CD4-positive, alpha-beta T cell treated with Interferon alpha-2 for 1 hour (primary cell): ENCODE data around the gene PNPLA6.
A peak's percentile ranks its signal among the peaks of the same experiment; 100 is the strongest.

Source experiments
- DNase-seq, 2 donors: peaks; one replicate each; pipeline ENCODE4 v3.0.0-alpha.2; 2020 to 2022

The PNPLA6 gene

DNA sequence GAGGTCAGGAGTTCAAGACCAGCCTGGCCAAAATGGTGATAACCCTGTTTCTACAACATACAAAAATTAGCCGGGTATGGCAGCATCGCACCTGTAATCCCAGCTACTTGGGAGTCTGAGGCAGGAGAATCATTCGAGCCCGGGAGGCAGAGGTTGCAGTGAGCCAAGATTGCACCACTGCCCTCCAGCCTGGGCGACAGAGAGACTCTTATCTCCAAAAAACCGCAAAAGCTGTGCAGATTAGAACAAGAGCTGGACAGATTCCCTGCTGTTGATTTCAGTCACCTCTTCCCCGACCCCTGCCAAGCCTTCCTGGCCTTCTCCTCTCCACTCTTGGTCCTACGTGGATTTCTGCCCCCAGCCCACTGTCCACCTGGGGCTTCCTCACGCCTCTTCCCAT lies 68.4 kb downstream of the PNPLA6 start:
- no peak for DNase-seq

DNA sequence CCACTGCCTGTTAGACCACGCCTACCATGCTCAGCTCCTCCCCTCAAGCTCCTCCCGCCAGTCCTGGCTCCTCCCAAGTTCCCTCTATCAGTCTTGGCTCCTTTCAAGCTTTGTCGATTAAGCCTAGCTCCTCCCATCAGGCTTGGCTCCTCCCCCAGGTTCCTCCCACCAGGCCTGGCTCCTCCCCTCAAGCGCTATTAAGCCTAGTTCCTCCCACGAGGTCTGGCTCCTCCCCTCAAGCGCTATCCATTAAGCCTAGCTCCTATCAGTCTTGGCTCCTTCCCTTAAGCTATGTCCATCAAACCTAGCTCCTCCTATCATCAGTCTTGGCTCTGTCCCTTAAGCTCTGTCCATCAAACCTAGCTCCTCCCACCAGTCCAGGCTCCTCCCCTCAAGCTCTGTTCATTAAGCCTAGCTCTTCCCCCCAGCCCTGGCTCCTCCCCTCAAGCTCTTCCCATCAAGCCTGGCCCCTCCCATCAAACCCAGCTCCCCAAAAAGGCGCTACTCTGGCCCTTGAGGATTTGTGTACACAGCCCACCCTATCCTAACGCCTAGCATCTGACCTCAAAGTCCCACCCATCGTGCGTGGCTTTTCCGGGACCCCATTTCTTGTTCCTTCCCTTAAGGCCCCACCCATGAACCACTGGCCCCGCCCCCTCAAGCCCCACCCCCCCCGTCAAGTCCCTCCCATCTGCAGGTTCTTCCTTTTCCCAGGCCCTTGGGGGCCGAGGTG lies 70.1 kb downstream of the PNPLA6 start:
- peak; percentile 17 to 38 for DNase-seq

DNA sequence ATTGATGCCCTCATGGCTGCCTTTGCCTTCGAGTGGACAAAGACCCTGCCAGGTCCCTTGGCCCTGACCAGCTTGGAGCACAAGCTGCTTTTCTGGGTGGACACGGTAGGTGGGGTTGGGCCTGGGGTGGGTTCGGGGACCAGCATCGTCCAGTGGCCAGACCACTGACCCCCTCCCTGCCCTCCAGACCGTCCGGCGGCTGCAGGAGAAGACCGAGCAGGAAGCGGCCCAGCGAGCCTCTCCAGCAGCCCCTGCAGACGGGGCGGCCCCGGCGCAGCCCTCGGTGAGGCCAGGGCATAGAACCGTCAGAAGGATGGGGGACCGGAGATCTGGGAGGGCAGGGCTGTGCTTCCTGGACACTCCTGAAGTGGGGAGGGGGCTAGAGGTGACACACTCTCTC lies 70.8 kb downstream of the PNPLA6 start:
- no peak for DNase-seq

DNA sequence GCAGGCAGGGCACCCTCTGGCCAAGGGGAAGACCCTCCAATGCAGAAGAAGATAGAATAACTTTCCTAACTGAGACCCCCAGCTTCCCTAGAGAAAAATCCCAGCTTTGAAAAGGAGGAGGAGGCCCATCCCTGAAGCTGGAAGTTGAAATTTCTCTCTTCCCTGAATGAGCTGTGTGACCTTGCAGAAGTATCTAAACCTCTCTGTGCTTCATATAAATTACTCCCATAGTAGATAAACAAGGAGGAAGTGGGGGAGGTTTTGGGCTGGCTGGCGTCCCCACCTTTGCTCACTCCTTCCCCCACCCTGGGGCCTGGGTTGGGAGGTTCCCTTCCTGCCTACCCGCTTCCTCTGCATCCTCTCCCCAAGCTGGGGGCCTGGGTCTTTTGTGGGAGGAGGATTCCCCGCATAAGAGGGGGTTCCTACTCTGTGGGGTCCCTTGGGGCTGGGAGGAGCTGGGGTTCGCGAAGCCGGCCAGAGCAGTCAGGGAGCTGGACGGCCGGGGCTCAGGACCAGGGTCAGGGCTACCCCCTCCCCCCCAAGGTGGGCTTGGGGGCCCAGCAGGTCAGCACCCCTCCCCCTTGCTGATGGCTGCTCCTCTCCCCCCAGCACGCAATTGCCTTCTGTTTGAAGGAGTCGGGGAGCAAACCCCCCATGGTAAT lies 71.8 kb downstream of the PNPLA6 start:
- DNase-seq, result no peak

DNA sequence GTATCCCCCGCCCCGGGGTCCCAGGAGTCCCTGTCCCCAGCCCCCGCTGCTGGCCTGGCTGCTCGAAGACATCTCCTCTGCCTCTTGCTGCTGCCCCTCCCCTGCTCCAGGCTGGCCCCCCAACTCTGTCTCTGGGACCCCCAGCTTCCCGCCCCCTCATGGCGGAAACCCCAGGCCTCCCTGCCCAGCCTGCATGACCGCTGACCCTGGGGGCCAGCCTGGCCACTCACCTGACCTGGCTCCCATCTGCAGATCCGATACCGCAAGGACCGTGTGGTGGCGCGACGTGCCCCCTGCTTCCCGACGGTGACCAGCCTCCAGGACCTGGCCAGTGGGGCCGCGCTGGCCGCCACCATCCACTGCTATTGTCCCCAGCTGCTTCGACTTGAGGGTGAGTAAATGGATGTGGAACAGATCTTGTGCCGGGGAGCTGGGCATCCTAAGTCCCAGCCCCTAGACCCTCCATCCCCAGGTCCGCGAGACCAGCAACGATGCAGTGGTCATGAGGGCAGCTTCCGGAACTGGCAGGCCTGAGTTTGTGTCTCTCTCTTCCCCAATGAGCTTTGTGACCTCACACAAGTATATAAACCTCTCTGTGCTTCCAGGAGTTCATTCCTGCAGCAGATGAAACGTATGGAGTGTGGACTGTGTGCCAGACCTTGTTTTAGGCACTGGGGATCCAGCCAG lies 72.5 kb downstream of the PNPLA6 start:
- no peak for DNase-seq

DNA sequence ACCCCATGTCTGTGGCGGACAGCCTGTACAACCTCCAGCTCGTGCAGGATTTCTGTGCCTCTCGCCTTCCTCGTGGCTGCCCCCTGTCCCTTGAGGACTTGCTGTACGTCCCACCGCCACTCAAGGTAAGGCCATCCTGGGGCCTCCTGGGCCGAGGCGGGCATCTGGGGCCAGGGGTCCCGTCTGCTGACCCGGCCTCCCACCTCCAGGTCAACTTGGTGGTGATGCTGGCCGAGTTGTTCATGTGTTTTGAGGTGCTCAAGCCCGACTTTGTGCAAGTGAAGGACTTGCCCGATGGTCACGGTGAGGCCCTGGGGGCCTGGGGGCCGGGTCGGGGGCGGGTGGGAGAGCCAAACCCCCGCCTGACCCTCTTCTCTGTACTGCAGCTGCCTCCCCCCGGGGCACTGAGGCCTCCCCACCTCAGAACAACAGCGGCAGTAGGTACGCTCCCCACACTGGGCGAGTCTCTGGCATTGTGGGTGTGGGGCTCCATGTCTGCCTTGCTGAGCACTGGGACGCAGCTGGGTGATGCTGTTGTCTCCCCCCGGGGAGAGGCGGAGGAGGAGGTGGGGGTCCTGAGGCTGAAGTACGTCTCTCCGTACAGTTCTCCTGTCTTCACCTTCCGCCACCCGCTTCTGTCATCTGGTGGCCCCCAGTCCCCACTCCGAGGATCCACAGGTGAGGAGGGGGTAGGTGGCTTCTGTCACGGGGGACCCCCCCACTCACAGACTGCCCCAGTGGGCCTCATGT lies 75.1 kb downstream of the PNPLA6 start:
- DNase-seq, result no peak
